ENCODE results near the gene P2RY14. TPM values are rescaled to one million over a fixed set of nuclear protein-coding genes. Genes with fewer than 3 reads are reported as not detected.
"Not testable (repeated sequence)": the region's sequence is repeated elsewhere in the genome, so short reads cannot be mapped to it uniquely, and the experiment has no call there.

Gene P2RY14
- total RNA-seq, 1 experiment from 2014 or later = 0.03 TPM

DNA sequence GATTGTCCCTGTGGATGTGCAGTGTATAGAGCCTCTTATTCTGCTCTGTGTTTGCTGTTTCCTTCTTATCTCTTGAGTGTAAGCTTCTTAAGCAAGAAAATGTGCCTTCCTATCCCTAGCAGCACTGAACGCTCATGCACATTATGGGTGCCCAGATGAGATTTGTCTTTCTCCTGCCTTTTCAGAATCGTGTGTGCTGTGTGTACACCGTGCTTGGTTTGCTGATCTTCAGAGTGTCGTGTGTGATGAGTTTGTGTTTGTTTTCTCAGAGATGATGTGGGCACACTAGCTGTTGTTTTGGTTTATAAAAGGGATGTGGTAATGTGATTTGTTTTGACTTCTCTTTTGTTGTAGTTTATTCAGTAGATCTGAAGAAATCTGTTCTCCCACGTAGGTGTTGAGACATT lies 95.1 kb downstream of the P2RY14 start:
- DNase-seq (ENCODE audit: low spot score) = no peak

DNA sequence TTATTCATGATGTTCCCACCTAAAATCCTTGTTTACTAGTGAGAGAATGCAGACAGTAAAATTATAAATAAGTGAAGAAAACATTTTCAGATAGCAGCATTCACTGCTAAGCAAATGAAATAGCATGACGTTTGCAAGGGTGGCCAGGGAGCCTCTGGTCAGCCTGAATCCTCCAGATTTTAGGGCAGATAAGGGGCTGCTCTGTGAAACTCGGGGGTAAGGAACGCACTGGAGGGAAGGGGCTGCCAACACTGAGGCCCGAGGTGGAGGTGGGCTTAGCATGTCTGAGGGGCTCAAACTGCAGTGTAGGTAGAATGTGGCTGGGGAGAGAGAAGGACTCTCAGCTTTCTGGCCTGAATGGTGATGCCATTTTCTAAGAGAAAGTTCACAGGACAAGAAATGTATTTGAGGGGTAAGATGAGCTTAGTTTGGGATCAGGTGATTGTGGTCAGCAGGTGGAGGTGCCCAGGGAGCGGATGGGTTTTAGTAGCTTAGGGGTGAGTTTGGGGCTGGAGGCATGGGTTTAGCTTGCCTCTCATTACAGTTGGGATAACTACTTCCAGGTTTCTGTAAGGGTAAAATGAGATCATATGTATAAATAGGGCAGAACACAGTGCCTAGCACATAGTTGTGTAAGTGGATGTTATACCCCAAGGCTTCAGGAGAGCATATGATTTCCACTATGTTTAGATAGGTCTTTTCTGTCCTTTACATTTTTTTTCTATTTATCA lies 95.8 kb downstream of the P2RY14 start:
- DNase-seq (ENCODE audit: low spot score) = no peak

DNA sequence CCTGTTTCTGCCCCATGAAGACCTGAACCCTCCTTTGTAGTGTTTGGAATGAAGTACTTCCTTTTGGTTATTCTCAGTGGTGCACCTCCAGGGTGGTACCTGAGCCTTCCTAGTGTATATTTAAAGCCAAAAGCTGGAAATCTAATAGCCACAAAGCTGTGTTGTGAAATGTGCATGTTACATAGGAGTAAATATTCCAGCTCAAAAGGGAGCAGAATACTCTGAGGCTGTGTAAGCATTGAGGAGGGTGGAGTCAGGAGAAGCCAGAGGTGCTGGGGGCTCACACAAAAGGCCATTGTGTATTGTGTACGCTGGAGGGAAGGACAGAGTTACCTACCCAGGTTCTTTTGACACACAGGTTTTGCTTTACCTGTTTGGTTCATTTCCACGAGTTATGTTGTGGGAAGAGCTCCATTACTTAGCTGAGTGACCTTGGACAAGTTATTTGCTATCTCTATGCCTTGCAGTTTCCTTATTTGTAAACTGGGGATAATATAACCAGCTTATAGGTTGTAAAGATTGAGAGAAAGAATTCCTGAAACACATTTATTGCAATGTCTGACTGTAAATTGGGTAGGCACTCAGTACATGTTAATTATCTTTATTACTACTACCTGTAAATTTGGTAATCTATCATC lies 100.0 kb downstream of the P2RY14 start:
- no peak for DNase-seq (ENCODE audit: low spot score)

DNA sequence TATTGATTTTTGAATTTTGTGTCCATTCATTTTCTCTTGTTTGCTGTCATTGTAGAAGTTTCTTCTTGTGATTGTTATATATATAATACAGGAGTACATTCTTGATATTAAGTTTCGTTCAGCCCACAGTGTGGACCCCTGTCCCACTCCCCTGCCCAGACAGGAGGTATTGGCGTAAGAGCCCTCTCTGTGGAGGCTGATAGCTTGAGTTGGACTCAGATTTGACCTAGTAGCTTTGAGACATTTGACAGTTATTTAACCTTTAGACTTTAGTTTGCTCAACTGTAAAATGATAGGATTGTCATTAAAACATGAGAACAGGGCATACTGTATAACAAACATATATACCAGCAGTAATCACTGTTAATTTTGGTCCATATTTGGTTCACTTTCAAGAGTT lies 102.4 kb downstream of the P2RY14 start:
- DNase-seq (ENCODE audit: low spot score) = no peak

DNA sequence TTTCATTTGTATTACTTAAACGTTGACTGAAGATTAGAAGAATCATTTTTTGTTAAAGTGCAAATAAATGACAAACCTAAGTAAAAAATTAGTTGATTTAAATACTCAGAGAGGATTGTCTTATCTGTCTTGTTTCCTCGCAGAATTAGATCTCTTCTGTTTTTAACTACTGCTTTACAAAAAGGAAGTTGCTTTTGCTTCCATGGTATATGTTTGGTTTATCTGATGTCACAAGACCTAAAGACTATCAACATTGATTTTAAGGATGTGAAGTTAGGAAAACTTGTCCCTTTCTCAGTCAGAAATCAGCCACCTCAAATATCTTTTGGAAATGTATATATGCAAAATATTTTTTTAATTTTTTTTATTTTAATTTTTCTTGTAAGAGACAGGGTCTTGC lies 104.0 kb downstream of the P2RY14 start:
- DNase-seq (ENCODE audit: low spot score) = no peak

DNA sequence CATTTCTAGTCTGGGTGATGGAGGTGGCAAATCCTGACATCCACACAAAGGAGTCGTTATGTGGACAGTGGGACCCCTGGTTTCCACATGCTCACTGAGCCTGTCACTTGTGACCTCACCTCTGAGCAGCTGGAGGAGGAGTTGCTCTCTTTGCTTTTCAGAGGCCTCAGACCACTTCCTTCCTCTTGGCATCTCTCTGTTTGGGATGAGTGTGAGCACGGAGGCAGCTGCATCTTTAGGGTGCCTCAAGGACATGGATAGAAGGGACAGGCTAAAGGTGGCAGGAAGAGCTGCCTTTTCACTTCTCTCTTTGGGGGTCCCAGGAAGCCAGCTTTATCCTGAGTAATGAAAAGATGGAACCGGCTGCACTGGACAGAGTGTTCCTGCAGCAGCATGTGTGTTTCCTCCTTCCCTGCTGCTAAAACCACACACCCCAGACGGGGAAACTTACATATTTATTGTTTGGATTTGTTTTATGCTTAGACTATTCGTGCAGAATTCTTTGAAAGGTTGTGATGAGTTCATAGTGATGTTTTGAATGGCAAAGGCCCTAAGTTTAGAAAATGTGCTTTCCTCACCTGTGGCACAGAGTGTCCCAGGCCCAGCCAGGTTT lies 107.1 kb downstream of the P2RY14 start:
- peak; percentile 21 for DNase-seq (ENCODE audit: low spot score)

DNA sequence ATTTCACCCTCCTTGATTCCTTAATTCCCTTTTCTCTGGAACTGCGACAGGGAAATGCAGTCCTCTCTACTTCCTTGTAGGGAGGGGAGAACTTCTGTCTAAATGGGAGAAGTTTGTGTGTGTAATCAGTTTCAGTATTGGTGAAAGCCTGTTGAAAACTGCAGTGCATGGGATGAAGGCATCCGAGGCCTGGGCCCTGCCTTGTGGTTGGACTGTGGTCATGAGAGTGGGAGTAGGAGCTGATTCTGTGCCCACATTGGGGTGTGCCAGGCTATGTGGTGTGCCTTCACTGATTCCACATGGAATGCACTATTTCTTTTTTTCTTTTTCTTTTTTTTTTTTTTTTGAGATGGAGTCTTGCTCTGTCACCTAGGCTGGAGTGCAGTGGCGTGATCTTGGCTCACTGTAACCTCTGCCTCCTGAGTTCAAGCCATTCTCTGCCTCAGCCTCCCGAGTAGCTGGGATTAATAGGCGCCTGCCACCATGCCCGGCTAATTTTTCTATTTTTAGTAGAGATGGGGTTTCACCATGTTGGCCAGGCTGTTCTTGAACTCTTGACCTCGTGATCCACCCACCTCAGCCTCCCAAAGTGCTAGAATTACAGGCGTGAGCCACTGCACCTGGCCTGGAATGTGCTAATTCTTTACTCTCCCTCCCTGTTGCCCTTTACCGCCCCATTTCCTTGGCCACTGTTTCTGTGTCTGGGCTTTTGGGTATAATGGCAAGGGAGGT lies 108.2 kb downstream of the P2RY14 start:
- DNase-seq (ENCODE audit: low spot score) = not testable (repeated sequence)

DNA sequence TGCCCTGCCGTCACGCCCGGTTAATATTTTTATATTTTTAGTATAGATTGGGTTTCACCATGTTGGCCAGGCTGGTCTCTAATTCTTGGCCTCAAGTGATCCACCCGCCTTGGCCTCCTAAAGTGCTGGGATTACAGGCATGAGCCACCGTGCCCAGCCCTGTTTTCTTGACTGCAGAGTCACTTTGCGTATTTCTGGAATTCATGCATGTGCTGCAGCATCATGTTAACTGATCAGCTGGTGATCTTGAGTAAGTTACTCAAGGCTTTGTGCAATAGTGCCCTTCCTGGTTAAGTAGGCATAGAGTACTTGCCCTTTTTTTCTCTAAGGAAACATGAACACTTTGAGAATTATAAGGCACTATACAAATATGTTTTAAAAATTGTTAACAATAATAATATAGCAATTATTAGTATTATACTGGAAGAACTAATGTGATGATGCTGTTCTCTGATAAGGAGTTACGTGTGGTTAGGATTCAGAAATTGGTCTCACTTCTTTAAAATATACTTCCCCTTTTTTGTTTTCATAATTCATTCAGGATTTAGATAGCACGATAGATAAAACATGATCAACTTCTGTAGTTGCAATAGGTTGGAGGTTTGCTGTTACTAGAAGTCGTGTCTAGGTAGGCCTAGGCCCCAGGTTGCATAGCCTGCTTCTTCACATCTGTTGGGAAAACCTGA lies 108.9 kb downstream of the P2RY14 start:
- no peak for DNase-seq (ENCODE audit: low spot score)

DNA sequence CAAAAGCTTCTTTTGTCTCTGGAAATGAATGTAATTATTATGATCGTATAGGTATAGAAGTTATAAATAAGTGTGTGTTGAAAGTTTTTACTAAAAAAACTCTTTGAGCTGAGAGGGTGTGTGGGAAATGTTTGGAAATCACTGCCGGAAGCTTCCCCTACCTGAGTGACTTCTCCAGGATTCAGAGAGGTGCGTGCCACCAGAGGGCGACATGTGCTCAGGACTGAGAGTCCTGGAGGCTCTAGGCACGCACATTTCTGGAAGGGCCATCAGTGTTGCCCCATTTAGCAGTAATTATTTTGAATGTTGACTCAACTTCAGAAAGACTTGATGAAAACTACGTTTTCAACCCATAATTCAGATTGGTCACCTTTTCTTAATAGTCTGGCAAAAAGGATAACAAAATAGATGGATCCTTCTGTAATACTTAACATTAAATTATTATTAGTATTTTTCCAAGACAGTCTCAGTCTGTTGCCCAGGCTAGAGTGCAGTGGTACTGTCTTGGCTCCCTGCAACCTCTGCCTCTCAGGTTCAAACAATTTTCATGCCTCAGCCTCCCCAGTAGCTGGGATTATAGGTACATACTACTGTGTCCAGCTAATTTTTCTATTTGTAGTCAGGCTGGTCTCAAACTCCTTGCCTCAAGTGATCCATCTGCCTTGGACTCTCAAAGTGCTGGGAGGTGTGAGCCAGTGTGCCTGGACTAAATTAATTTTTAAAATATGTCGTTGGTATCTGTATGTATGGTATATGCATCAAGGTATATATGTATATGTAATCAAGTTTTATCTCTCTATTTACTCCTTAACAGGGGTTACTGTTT lies 109.9 kb downstream of the P2RY14 start:
- DNase-seq (ENCODE audit: low spot score) = peak; percentile 59

DNA sequence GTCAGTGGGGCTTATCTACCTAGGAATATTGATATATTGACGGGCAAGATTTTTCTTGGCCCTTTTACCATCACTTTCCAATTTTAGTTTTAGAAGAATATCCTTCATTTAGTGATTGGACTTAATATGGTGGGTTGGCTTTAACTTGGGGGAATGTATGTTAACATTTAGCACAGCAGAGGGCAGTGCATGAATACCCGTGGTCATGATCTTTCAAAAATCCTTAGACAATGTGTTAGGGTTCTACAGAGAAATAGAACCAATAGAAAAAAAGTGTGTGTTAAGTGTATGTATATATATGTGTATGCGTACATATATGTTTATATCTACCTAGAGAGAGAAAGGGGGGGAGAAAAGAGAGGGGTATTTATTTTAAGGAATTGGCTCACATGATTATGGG lies 112.2 kb downstream of the P2RY14 start:
- no peak for DNase-seq (ENCODE audit: low spot score)

DNA sequence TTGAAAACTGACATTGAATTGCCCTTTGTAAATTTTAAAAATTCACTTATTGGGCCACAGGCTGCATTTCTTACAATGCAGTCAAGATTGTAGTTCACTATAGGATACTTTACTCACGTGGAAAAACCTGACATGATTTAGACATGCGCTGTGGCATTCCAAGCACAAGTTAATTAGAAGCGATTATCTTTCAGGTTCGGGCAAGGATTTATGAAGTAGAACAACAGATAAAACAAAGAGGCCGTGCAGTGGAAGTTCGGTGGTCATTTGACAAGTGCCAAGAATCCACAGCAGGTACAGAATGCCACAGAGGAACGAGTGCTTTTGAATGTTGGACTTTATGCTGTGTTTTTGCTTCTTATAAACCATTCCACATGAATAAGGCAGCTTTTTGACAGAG lies 113.1 kb downstream of the P2RY14 start:
- DNase-seq (ENCODE audit: low spot score) = no peak

Other genes with a start within 250 kb of the P2RY14 start
- gene MED12L, start 192.9 kb downstream of the P2RY14 start, total RNA-seq (2014; rRNA removed; shearing (Covaris generic)) = 0.12 TPM in 2 replicates
- gene GPR171, start 75.3 kb downstream of the P2RY14 start, total RNA-seq (2014; rRNA removed; shearing (Covaris generic)) = not detected in 2 replicates
- gene GPR87, start 38.3 kb upstream of the P2RY14 start, total RNA-seq (2014; rRNA removed; shearing (Covaris generic)) = 0.77 TPM in 1 of 2 replicates, not detected in the other
- gene P2RY13, start 51.0 kb upstream of the P2RY14 start, total RNA-seq (2014; rRNA removed; shearing (Covaris generic)) = not detected in 2 replicates
- not detected in 2 replicates for gene P2RY12, start 106.2 kb upstream of the P2RY14 start, total RNA-seq (2014; rRNA removed; shearing (Covaris generic))
- gene IGSF10, start 182.5 kb upstream of the P2RY14 start, total RNA-seq (2014; rRNA removed; shearing (Covaris generic)) = 0.31 and 1.3 TPM in 2 replicates